Endothelial cell of umbilical vein (primary cell): ENCODE data around the gene ALK. TPM values are rescaled to one million over a fixed set of nuclear protein-coding genes. Genes with fewer than 3 reads are reported as not detected.

Source experiments
- BruUV-seq: library from RNA; stranded (reverse); fragments of 400-500 nt; replicated peaks from 2 replicates; lab custom pipeline; 2021; lab: Mats Ljungman, UMichigan
- CTCF ChIA-PET: fragments of 300-600, 350-600 bp; sonication (Branson Sonifier 250); formaldehyde crosslinking; loops from one replicate; lab custom pipeline; 2021; ENCODE audit warnings: antibody characterized with exemption, inconsistent platforms; lab: Charles Lee
- POLR2A ChIA-PET: fragments of 300-600, 350-600 bp; sonication (Branson Sonifier 250); formaldehyde crosslinking; loops from one replicate; lab custom pipeline; 2021; ENCODE audit warnings: antibody characterized with exemption, inconsistent platforms; lab: Charles Lee
- DNase-seq: peaks from one replicate; pipeline ENCODE4 v3.0.0-alpha.2; 2011; ENCODE audit warnings: low read depth, low spot score
- FAIRE-seq: peaks from 2 replicates; lab custom pipeline; 2011; peaks lifted over from hg19 to GRCh38; lab: Jason Lieb, UNC
- H2AFZ ChIP-seq: 2 replicates; pipeline ENCODE4 v1.6.0; 2012; ENCODE audit warnings: low read depth, low read length, control low read depth, inconsistent platforms
- H3K27ac ChIP-seq: 2 replicates; pipeline ENCODE4 v1.5.1; 2011; ENCODE audit warnings: low read depth, mild to moderate bottlenecking, control low read depth, low read length, moderate library complexity; ENCODE audit not compliant: insufficient read depth
- H3K27me3 ChIP-seq, 2 experiments: 2 replicates each; pipeline versions ENCODE4 v1.6.0 to v1.6.1; 2011; ENCODE audit warnings: low read length in 2 of 2, mixed read lengths in 1 of 2; ENCODE audit not compliant: control insufficient read depth in 2 of 2, insufficient read depth in 2 of 2
- H3K36me3 ChIP-seq, 2 experiments: 2 replicates in 1 of 2; 3 replicates in 1 of 2; pipeline ENCODE4 v1.5.1; 2011; ENCODE audit warnings: low read length in 2 of 2, mild to moderate bottlenecking in 1 of 2, moderate library complexity in 1 of 2; ENCODE audit not compliant: control insufficient read depth in 2 of 2, insufficient read depth in 2 of 2; ENCODE audit errors: extremely low read depth in 1 of 2
- H3K4me1 ChIP-seq: 3 replicates; pipeline ENCODE4 v1.5.1; 2011; ENCODE audit warnings: mild to moderate bottlenecking, low read length; ENCODE audit not compliant: control insufficient read depth, insufficient read depth; ENCODE audit errors: extremely low read depth
- H3K4me2 ChIP-seq: 2 replicates; pipeline ENCODE4 v1.6.1; 2011; ENCODE audit warnings: low read length, control low read depth, mixed read lengths; ENCODE audit not compliant: insufficient read depth
- H3K4me3 ChIP-seq, 3 experiments: fragments of 200-600 bp in 1 of 3; sonication (generic), shearing (Covaris generic) in 1 of 3; replicated peaks in 1 of 3; 2 replicates each; pipeline ENCODE4 v1.5.1; 2011 to 2016; ENCODE audit warnings: control low read depth in 3 of 3, low read length in 3 of 3, mild to moderate bottlenecking in 2 of 3, inconsistent platforms in 1 of 3, low read depth in 1 of 3, moderate library complexity in 1 of 3; ENCODE audit not compliant: insufficient read depth in 1 of 3
- H3K79me2 ChIP-seq: 2 replicates; pipeline ENCODE4 v1.6.0; 2012; ENCODE audit warnings: low read length, inconsistent platforms; ENCODE audit not compliant: control insufficient read depth, insufficient read depth
- H3K9ac ChIP-seq: replicated peaks from 2 replicates; pipeline ENCODE3; 2011; ENCODE audit warnings: low read length, control low read depth; ENCODE audit not compliant: insufficient read depth; ENCODE audit errors: extremely low read depth
- H3K9me1 ChIP-seq: replicated peaks from 3 replicates; pipeline ENCODE4 v1.6.0; 2011; ENCODE audit warnings: mild to moderate bottlenecking, low read length; ENCODE audit not compliant: control insufficient read depth, insufficient read depth; ENCODE audit errors: extremely low read depth
- H3K9me3 ChIP-seq: replicated peaks from 2 replicates; pipeline ENCODE4 v1.5.1; 2012; ENCODE audit warnings: low read length, inconsistent platforms; ENCODE audit not compliant: control insufficient read depth, insufficient read depth
- H4K20me1 ChIP-seq: replicated peaks from 2 replicates; pipeline ENCODE3; 2011; ENCODE audit warnings: mild to moderate bottlenecking, low read length; ENCODE audit not compliant: control insufficient read depth, insufficient read depth; ENCODE audit errors: extremely low read depth
- EZH2 ChIP-seq: IDR thresholded peaks from 2 replicates; pipeline ENCODE4 v1.6.1; 2012; ENCODE audit warnings: borderline replicate concordance, low read depth, mild to moderate bottlenecking, moderate library complexity, low read length, inconsistent platforms; ENCODE audit not compliant: severe bottlenecking
- FOS ChIP-seq: IDR thresholded peaks from 2 replicates; pipeline ENCODE4 v1.6.1; 2011; ENCODE audit warnings: mild to moderate bottlenecking, low read length, moderate library complexity, borderline replicate concordance; ENCODE audit not compliant: insufficient read depth
- GATA2 ChIP-seq: IDR thresholded peaks from 2 replicates; pipeline ENCODE4 v1.7.0; 2011; ENCODE audit warnings: low read depth, mild to moderate bottlenecking, moderate library complexity, mixed read lengths, low read length; ENCODE audit not compliant: insufficient read length, insufficient read depth
- JUN ChIP-seq: IDR thresholded peaks from 2 replicates; pipeline ENCODE4 v1.6.1; 2011; ENCODE audit warnings: borderline replicate concordance, low read depth; ENCODE audit not compliant: insufficient read length, insufficient read depth
- MYC ChIP-seq: IDR thresholded peaks from one replicate; pipeline ENCODE4 v1.6.1; 2011; ENCODE audit warnings: mild to moderate bottlenecking, low read depth, low read length
- POLR2A ChIP-seq: IDR thresholded peaks from 2 replicates; pipeline ENCODE4 v1.6.1; 2012; ENCODE audit warnings: low read depth, mild to moderate bottlenecking, control low read depth, low read length
- POLR2AphosphoS5 ChIP-seq: IDR thresholded peaks from 2 replicates; pipeline ENCODE4 v1.6.1; 2012; ENCODE audit warnings: low read depth, mild to moderate bottlenecking, control low read depth, low read length, moderate library complexity; ENCODE audit not compliant: insufficient read depth
- dilution Hi-C: fragments of 300-500 bp; cut with MboI; formaldehyde crosslinking; loops from one replicate; pipeline ENCODE4 v1.15.0; 2019; ENCODE audit warnings: low sequenced_read_pairs; ENCODE audit not compliant: extremely low pct_ligation_motif_present
- intact Hi-C: fragments of 100-400 bp; cut with micrococcal nuclease; formaldehyde crosslinking; loops from one replicate; pipeline ENCODE4 v1.10.0; 2022
- polyA plus RNA-seq, 4 experiments: library from polyadenylated mRNA; depleted of rRNA in 3 of 4; stranded (reverse) in 3 of 4; unstranded in 1 of 4; fragments of >200 nt; gene quantifications; 2 replicates each; pipeline versions ENCODE4 v1.2.1 to v1.2.3, GENCODE V29; 2011 to 2012; ENCODE audit warnings: missing spikeins in 1 of 4
- total RNA-seq: library from RNA; stranded (reverse); gene quantifications from 2 replicates; pipeline ENCODE4 v1.2.3, GENCODE V29; 2021
- TF ChIP-seq, protein P1 (sequence below): IDR thresholded peaks from 2 replicates; pipeline ENCODE4 v1.6.1; 2011; ENCODE audit not compliant: insufficient read depth, insufficient read length
- TF ChIP-seq, protein P2 (sequence below), 2 donors: IDR thresholded peaks; 1 replicate in 1 of 2; 2 replicates in 1 of 2; pipeline ENCODE4 v1.5.1; 2011; ENCODE audit warnings: low read length in 2 of 2, mild to moderate bottlenecking in 2 of 2, moderate library complexity in 2 of 2, control low read depth in 1 of 2, inconsistent platforms in 1 of 2, low read depth in 1 of 2; ENCODE audit not compliant: insufficient read depth in 1 of 2; ENCODE audit errors: extremely low read depth in 1 of 2

Gene ALK
- total and polyA plus RNA-seq, 2 donors (not counting 3 experiments of a cell fraction or from before 2014, with no cell fraction given): not detected

DNA sequence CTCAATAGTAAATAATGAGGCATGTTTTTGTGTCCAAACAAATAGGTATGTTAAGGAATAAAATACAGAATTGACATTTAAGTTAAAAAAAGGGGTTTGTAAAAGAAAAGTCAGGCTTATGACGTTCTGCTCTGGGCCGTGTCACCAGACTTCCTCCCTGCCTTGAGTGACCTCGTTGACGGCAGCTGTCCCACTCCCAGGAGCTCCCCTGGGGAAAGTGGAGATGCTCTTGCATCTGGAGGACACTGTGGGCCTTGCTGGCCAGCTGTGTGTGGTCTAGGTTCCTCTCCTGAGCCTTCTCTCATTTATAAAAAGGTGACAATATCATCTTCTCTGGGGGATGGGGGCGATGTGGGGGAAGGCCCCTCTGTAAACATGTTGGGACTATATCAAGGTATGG, 609.9 kb downstream of the ALK start:
- H3K4me2 ChIP-seq: no peak overlapping the region
- intact Hi-C loops (no loop called here), dilution Hi-C loops (no loop called here)
- peaks cover 0 to 1% of the 10 kb centered on the region in 2 experiments for H3K27me3 ChIP-seq
- FAIRE-seq (no peak), DNase-seq (no peak)
- H3K9me1 ChIP-seq: no peaks in the 10 kb centered on the region
- ChIA-PET CTCF (interaction anchor here (2.9 kb wide), 1 partner anchor 353 kb away, joined by 12 read pairs; no protein-coding TSS in a partner anchor), POLR2A (no interaction called here)
- no peaks in the 10 kb centered on the region for H3K36me3 ChIP-seq
- H3K9ac ChIP-seq: no peak overlapping the region
- no TSS peak for BruUV-seq
- no peaks in the 10 kb centered on the region for H3K79me2 ChIP-seq
- H2AFZ ChIP-seq: no peak overlapping the region
- H4K20me1 ChIP-seq: no peaks in the 10 kb centered on the region
- H3K9me3 ChIP-seq: no peaks in the 10 kb centered on the region
- no peak overlapping the region for H3K4me3 ChIP-seq
- no peak overlapping the region for H3K27ac ChIP-seq
- no peak for TF ChIP-seq EZH2
- TF ChIP-seq, protein P1, sequence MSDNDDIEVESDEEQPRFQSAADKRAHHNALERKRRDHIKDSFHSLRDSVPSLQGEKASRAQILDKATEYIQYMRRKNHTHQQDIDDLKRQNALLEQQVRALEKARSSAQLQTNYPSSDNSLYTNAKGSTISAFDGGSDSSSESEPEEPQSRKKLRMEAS: no peak
- no peak for TF ChIP-seq POLR2AphosphoS5
- TF ChIP-seq MYC: no peak
- TF ChIP-seq, protein P2, sequence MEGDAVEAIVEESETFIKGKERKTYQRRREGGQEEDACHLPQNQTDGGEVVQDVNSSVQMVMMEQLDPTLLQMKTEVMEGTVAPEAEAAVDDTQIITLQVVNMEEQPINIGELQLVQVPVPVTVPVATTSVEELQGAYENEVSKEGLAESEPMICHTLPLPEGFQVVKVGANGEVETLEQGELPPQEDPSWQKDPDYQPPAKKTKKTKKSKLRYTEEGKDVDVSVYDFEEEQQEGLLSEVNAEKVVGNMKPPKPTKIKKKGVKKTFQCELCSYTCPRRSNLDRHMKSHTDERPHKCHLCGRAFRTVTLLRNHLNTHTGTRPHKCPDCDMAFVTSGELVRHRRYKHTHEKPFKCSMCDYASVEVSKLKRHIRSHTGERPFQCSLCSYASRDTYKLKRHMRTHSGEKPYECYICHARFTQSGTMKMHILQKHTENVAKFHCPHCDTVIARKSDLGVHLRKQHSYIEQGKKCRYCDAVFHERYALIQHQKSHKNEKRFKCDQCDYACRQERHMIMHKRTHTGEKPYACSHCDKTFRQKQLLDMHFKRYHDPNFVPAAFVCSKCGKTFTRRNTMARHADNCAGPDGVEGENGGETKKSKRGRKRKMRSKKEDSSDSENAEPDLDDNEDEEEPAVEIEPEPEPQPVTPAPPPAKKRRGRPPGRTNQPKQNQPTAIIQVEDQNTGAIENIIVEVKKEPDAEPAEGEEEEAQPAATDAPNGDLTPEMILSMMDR (IDR thresholded peaks at IDR 0.05; ENCODE audit: extremely low read depth in 1 of 2, insufficient read depth in 1 of 2, low read depth in 1 of 2, low read length in 2 of 2): no peak
- no peak for TF ChIP-seq GATA2
- TF ChIP-seq POLR2A: no peak
- TF ChIP-seq JUN: no peak
- no peak for TF ChIP-seq FOS
- no peaks in the 10 kb centered on the region for H3K4me1 ChIP-seq
